ENCODE results near the gene PCSK4.

- TF ChIP-seq POLR2A (IDR thresholded peaks at IDR 0.05; ENCODE audit: low read length) (no peak), GATA1 (IDR thresholded peaks at IDR 0.05; ENCODE audit: low read depth, low read length) (no peak)
Observed at GRCh38 chr19:1471515-1472160, 18.5 kb downstream of the PCSK4 start.

All from erythroblast (primary cell).